GM12878 (cell line): ENCODE data around the gene SMARCAD1.

Source experiments
- EZH2 ChIP-seq: IDR thresholded peaks from 2 replicates; pipeline ENCODE4 v1.6.1; 2012; ENCODE audit warnings: low read depth, mild to moderate bottlenecking, control low read depth, inconsistent platforms, low read length, borderline replicate concordance; ENCODE audit not compliant: control insufficient read depth
- MAX ChIP-seq: IDR thresholded peaks from 2 replicates; pipeline ENCODE4 v1.6.1; 2012; ENCODE audit warnings: low read depth, low read length, improper control_type of control experiment
- TF ChIP-seq, protein P1 (sequence below), 3 experiments: IDR thresholded peaks in 2 of 3; conservative IDR thresholded peaks in 1 of 3; 2 replicates each; pipeline ENCODE4 v1.5.1; 2011; ENCODE audit warnings: low read depth in 3 of 3, low read length in 3 of 3, mild to moderate bottlenecking in 3 of 3, control low read depth in 2 of 3, moderate library complexity in 2 of 3, inconsistent platforms in 1 of 3, mixed read lengths in 1 of 3; ENCODE audit not compliant: control insufficient read depth in 2 of 3, insufficient read depth in 1 of 3; ENCODE audit errors: extremely low read depth in 1 of 3

DNA sequence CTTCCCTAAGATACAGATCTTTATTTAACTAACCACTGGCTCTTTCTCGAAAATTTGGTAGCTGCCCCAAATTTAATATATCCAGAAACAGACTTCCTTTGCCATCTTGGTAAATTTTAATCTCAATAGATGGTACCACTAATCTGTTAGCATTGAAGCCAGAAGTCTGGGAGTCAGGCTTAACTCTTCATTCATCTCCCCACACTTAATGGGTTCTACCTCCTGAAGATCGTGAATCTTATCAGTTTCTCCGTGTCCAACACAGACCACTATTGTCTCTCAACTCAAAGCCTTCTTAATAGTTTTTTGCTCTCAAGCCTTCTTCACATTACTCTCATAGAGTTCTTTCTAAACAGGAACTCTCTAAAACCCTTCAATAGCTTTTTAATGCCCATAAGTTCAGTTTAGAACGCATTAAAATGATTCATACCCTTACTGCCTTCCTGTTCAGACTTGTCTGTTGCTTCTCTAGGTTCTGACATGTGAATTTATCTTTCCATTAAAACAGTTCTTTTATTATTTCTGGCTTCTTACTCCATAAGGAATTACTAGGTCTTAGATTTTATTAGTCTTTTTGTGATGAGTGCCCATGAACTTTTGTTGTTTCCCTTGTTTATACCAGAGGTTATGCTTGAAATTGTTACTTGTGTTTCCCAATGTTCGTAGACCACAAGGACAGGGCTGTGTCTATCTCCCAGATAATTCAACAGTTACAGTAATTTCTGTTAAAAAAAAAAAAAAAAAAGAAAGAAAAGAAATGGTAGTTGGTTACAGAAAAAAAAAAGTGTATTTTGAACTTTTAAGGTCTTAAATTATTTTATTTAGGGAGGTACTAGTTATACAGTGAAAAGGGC is 54.7 kb downstream of the SMARCAD1 start:
- TF ChIP-seq EZH2 (no peak), MAX (no peak)
- TF ChIP-seq, protein P1, sequence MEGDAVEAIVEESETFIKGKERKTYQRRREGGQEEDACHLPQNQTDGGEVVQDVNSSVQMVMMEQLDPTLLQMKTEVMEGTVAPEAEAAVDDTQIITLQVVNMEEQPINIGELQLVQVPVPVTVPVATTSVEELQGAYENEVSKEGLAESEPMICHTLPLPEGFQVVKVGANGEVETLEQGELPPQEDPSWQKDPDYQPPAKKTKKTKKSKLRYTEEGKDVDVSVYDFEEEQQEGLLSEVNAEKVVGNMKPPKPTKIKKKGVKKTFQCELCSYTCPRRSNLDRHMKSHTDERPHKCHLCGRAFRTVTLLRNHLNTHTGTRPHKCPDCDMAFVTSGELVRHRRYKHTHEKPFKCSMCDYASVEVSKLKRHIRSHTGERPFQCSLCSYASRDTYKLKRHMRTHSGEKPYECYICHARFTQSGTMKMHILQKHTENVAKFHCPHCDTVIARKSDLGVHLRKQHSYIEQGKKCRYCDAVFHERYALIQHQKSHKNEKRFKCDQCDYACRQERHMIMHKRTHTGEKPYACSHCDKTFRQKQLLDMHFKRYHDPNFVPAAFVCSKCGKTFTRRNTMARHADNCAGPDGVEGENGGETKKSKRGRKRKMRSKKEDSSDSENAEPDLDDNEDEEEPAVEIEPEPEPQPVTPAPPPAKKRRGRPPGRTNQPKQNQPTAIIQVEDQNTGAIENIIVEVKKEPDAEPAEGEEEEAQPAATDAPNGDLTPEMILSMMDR (IDR thresholded peaks at IDR 0.05 in 2 of 3, conservative IDR thresholded peaks at IDR 0.05 in 1 of 3; ENCODE audit: control insufficient read depth in 2 of 3, extremely low read depth in 1 of 3, insufficient read depth in 1 of 3, low read depth in 3 of 3, low read length in 3 of 3): no peak
